Tibial nerve (tissue), 4 donors: ENCODE data around the gene TMEM255B.

ENCODE experiments used
- CTCF ChIP-seq, 5 experiments: fragments of 200-600 bp in 3 of 5; fragments of 450-650 bp in 2 of 5; sonication (generic) in 3 of 5; IDR thresholded peaks; one replicate each; pipeline ENCODE4 v1.5.1; 2016 to 2019; ENCODE audit warnings: antibody characterized with exemption in 5 of 5, mild to moderate bottlenecking in 3 of 5, moderate library complexity in 2 of 5
- EP300 ChIP-seq, 2 donors: sonication (generic); formaldehyde crosslinking; IDR thresholded peaks; one replicate each; pipeline ENCODE4 v1.6.1; 2017; ENCODE audit warnings: antibody characterized with exemption in 2 of 2, mild to moderate bottlenecking in 1 of 2

- TF ChIP-seq CTCF (IDR thresholded peaks at IDR 0.05) (no peak), EP300 (IDR thresholded peaks at IDR 0.05) (no peak)
These were observed 80.6 kb downstream of the TMEM255B start for GRCh38 chr13:113839536-113840204.
